Panc1 (cell line): ENCODE results near the gene SLC6A8.

Experiments used
- SIN3A ChIP-seq: IDR thresholded peaks from 2 replicates; pipeline ENCODE4 v1.6.1; 2012; ENCODE audit warnings: low read depth, mild to moderate bottlenecking, low read length, moderate library complexity, borderline replicate concordance; ENCODE audit not compliant: insufficient read depth
- TF ChIP-seq, protein P1 (sequence below): fragments of 450-650 bp; IDR thresholded peaks from 2 replicates; pipeline ENCODE4 v1.5.1; 2017; ENCODE audit warnings: mild to moderate bottlenecking
- TF ChIP-seq, protein P2 (sequence below), 2 experiments: IDR thresholded peaks; 2 replicates each; pipeline ENCODE4 v1.6.1; 2011 to 2012; ENCODE audit warnings: low read depth in 2 of 2, control low read depth in 1 of 2, low read length in 1 of 2, mild to moderate bottlenecking in 1 of 2, moderate library complexity in 1 of 2; ENCODE audit not compliant: insufficient read depth in 1 of 2

DNA sequence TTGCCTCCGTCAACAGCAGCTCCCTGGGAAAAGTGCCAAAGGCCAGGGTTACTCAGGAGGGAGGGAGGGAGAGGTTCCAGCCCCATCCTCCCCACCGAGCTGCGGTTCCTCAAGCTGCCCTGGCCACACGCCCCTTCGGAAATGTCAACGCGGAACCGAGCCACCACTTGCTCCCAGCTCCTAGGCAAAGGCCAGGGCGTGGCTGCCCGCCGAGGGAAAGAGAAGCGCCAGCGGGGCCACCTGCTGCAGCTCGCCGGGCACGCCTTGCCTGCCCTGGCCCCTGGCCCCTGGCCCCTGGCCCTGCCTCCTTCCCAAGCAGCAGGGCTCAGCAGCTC lies 15.3 kb downstream of the SLC6A8 start:
- TF ChIP-seq, protein P1, sequence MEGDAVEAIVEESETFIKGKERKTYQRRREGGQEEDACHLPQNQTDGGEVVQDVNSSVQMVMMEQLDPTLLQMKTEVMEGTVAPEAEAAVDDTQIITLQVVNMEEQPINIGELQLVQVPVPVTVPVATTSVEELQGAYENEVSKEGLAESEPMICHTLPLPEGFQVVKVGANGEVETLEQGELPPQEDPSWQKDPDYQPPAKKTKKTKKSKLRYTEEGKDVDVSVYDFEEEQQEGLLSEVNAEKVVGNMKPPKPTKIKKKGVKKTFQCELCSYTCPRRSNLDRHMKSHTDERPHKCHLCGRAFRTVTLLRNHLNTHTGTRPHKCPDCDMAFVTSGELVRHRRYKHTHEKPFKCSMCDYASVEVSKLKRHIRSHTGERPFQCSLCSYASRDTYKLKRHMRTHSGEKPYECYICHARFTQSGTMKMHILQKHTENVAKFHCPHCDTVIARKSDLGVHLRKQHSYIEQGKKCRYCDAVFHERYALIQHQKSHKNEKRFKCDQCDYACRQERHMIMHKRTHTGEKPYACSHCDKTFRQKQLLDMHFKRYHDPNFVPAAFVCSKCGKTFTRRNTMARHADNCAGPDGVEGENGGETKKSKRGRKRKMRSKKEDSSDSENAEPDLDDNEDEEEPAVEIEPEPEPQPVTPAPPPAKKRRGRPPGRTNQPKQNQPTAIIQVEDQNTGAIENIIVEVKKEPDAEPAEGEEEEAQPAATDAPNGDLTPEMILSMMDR: no peak
- TF ChIP-seq, protein P2, sequence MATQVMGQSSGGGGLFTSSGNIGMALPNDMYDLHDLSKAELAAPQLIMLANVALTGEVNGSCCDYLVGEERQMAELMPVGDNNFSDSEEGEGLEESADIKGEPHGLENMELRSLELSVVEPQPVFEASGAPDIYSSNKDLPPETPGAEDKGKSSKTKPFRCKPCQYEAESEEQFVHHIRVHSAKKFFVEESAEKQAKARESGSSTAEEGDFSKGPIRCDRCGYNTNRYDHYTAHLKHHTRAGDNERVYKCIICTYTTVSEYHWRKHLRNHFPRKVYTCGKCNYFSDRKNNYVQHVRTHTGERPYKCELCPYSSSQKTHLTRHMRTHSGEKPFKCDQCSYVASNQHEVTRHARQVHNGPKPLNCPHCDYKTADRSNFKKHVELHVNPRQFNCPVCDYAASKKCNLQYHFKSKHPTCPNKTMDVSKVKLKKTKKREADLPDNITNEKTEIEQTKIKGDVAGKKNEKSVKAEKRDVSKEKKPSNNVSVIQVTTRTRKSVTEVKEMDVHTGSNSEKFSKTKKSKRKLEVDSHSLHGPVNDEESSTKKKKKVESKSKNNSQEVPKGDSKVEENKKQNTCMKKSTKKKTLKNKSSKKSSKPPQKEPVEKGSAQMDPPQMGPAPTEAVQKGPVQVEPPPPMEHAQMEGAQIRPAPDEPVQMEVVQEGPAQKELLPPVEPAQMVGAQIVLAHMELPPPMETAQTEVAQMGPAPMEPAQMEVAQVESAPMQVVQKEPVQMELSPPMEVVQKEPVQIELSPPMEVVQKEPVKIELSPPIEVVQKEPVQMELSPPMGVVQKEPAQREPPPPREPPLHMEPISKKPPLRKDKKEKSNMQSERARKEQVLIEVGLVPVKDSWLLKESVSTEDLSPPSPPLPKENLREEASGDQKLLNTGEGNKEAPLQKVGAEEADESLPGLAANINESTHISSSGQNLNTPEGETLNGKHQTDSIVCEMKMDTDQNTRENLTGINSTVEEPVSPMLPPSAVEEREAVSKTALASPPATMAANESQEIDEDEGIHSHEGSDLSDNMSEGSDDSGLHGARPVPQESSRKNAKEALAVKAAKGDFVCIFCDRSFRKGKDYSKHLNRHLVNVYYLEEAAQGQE (IDR thresholded peaks at IDR 0.05; ENCODE audit: insufficient read depth in 1 of 2, low read depth in 2 of 2, low read length in 1 of 2): no peak
- no peak for TF ChIP-seq SIN3A
